Parathyroid adenoma (tissue), 2 donors: ENCODE data around the gene SCN1B.
"Not testable (repeated sequence)": the region's sequence is repeated elsewhere in the genome, so short reads cannot be mapped to it uniquely, and the experiment has no call there.

Experiments used
- H2AFZ ChIP-seq: fragments of 300-600 bp; sonication (generic); one replicate; pipeline ENCODE4 v1.7.0; 2017; ENCODE audit warnings: antibody characterized with exemption, mild to moderate bottlenecking
- H3K27ac ChIP-seq: fragments of 300-600 bp; sonication (generic); one replicate; pipeline ENCODE4 v1.7.0; 2017
- H3K27me3 ChIP-seq: fragments of 300-600 bp; sonication (generic); one replicate; pipeline ENCODE4 v1.7.0; 2017; ENCODE audit warnings: low read length; ENCODE audit not compliant: control insufficient read depth, insufficient read depth
- H3K36me3 ChIP-seq: fragments of 300-600 bp; sonication (generic); one replicate; pipeline ENCODE4 v1.7.0; 2017; ENCODE audit warnings: low read length; ENCODE audit not compliant: control insufficient read depth, insufficient read depth
- H3K4me1 ChIP-seq: fragments of 300-600 bp; sonication (generic); one replicate; pipeline ENCODE4 v1.7.0; 2017; ENCODE audit warnings: control low read depth
- H3K4me2 ChIP-seq: fragments of 300-600 bp; sonication (generic); one replicate; pipeline ENCODE4 v1.7.0; 2017; ENCODE audit warnings: low read length
- H3K4me3 ChIP-seq: fragments of 300-600 bp; sonication (generic); one replicate; pipeline ENCODE4 v1.7.0; 2017; ENCODE audit warnings: low read depth, low read length
- H3K79me2 ChIP-seq: fragments of 300-600 bp; sonication (generic); one replicate; pipeline ENCODE4 v1.7.0; 2017; ENCODE audit warnings: control low read depth
- H3K9ac ChIP-seq: fragments of 300-600 bp; sonication (generic); one replicate; pipeline ENCODE4 v1.7.0; 2017; ENCODE audit warnings: mild to moderate bottlenecking
- H3K9me3 ChIP-seq: fragments of 300-600 bp; sonication (generic); one replicate; pipeline ENCODE4 v1.7.0; 2017; ENCODE audit warnings: low read length; ENCODE audit not compliant: control insufficient read depth
- CTCF ChIP-seq: fragments of 300-600 bp; sonication (generic); IDR thresholded peaks from one replicate; pipeline ENCODE4 v1.7.0; 2017; ENCODE audit warnings: antibody characterized with exemption, mild to moderate bottlenecking
- donor health status: primary hyperparathyroidism.

Gene SCN1B

GRCh38 chr19:34991542-34992333 lies 38.5 kb upstream of the SCN1B start:
- Histone ChIP-seq H3K4me3 (no peak overlapping the region), H3K79me2 (no peaks in the 10 kb centered on the region), H3K9me3 (no peaks in the 10 kb centered on the region), H2AFZ (no peak overlapping the region), H3K36me3 (no peaks in the 10 kb centered on the region), H3K4me2 (no peak overlapping the region), H3K4me1 (no peaks in the 10 kb centered on the region), H3K27ac (no peak overlapping the region), H3K27me3 (no peaks in the 10 kb centered on the region), H3K9ac (no peak overlapping the region)
- TF ChIP-seq CTCF = no peak

- not testable (repeated sequence) for H3K9ac ChIP-seq, H2AFZ ChIP-seq, H3K36me3 ChIP-seq, H3K27me3 ChIP-seq, H3K4me3 ChIP-seq, H3K4me2 ChIP-seq, H3K4me1 ChIP-seq, H3K27ac ChIP-seq, H3K9me3 ChIP-seq, H3K79me2 ChIP-seq
Measured at GRCh38 chr19:34992582-34992981, 37.7 kb upstream of the SCN1B start.

- H3K4me1 ChIP-seq = peaks cover 4% of the 10 kb centered on the region
- no peak overlapping the region for H2AFZ ChIP-seq
- no peak overlapping the region for H3K4me3 ChIP-seq
- H3K27ac ChIP-seq = peak overlapping the region; percentile 56
- no peaks in the 10 kb centered on the region for H3K36me3 ChIP-seq
- H3K9ac ChIP-seq = no peak overlapping the region
- H3K79me2 ChIP-seq = no peaks in the 10 kb centered on the region
- H3K9me3 ChIP-seq = no peaks in the 10 kb centered on the region
- H3K4me2 ChIP-seq = no peak overlapping the region
- TF ChIP-seq CTCF = no peak
- H3K27me3 ChIP-seq = no peaks in the 10 kb centered on the region
Measured at GRCh38 chr19:34994286-34994642, 36.0 kb upstream of the SCN1B start.

DNA sequence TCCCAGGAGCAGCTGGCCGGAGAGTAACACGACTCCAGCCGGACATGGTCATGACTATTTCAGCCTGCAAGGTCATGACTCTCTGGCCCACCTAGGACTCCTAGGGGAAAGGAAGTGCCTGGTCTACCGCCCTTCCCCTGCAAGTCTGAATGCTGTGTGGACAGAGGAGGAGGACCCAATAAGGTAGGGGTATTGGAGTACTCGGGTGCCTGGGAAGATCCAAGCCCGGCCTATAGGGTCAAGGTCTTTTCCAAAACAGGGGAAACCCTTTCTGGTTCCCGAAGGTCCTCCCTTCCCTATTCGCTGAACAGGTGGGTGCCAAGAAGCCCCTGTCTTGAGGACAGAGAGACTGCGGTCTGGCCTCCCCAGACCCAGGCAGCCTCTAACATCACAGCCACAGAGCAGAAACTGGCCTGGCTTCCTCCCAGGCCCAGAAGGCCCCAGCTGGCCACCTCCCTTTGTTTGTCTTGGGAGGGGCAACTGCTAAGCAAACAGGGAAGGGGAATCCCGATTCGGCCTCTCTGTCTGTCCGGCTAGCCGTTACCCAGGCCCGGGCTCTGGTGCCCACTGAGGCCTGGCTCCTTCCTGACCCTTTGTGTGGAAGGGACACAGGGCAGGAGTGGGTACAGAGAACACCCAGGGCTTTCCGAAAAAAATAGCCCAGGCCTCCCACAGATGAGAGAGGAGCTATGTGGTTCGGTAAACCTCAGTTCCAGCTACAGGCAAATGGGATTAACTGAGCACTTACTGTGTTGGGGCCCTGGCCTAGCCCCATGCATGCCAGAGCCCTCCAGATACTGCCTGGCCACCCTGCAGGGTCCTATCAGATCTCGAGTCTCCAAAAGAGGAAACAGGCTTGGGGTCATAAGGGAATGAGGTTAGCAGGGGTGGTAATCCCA lies 35.4 kb upstream of the SCN1B start:
- no peaks in the 10 kb centered on the region for H3K27me3 ChIP-seq
- H3K4me3 ChIP-seq = no peak overlapping the region
- H3K27ac ChIP-seq = peak overlapping the region; percentile 56
- peaks cover 1% of the 10 kb centered on the region for H3K79me2 ChIP-seq
- no peak overlapping the region for H2AFZ ChIP-seq
- H3K4me1 ChIP-seq = peaks cover 4% of the 10 kb centered on the region
- H3K36me3 ChIP-seq = no peaks in the 10 kb centered on the region
- no peak overlapping the region for H3K4me2 ChIP-seq
- no peaks in the 10 kb centered on the region for H3K9me3 ChIP-seq
- no peak for TF ChIP-seq CTCF
- no peak overlapping the region for H3K9ac ChIP-seq

DNA sequence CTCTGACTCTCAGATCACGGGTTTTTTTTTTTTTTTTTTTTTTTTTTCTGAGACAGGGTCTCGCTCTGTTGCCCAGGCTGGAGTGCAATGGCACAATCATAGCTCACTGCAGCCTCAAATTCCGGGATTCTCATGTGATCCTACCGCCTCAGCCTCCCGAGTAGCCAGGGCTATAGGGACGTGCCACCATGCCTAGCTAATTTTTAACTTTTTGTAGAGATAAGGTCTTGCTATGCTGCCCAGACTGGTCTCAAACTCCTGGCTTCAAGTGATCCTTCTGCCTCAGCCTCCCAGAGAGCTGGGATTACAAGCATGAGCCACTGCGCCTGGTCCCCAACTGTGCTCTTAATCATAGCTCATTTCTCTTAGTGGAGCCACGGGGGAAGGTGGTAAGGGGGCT lies 34.7 kb upstream of the SCN1B start:
- Histone ChIP-seq H3K27ac (peak overlapping the region; percentile 56), H3K36me3 (no peaks in the 10 kb centered on the region), H3K79me2 (peaks cover 2% of the 10 kb centered on the region), H3K27me3 (no peaks in the 10 kb centered on the region), H3K4me3 (no peak overlapping the region), H3K9me3 (no peaks in the 10 kb centered on the region), H3K9ac (no peak overlapping the region), H3K4me1 (peaks cover 4% of the 10 kb centered on the region), H3K4me2 (no peak overlapping the region), H2AFZ (no peak overlapping the region)
- no peak for TF ChIP-seq CTCF
